Astrocyte of the cerebellum (primary cell): ENCODE results near the gene ACAP1.

Source experiments
- DNase-seq: peaks from one replicate; pipeline ENCODE4 v3.0.0-alpha.2; 2011; ENCODE audit warnings: low read depth
- H3K4me3 ChIP-seq: 2 replicates; pipeline ENCODE4 v1.5.1; 2011; ENCODE audit warnings: mild to moderate bottlenecking, low read depth, low read length, moderate library complexity
- CTCF ChIP-seq: IDR thresholded peaks from 2 replicates; pipeline ENCODE4 v1.5.1; 2012; ENCODE audit warnings: low read length, low read depth, moderate library complexity, mild to moderate bottlenecking; ENCODE audit errors: missing control alignments
- in situ Hi-C: cut with HindIII; loops from 2 replicates; pipeline ENCODE4 v1.10.0; 2017; ENCODE audit warnings: low sequenced_read_pairs

Gene ACAP1

GRCh38 chr17:7324438-7324779 lies 11.9 kb upstream of the ACAP1 start:
- H3K4me3 ChIP-seq = no peak overlapping the region
- no peak for TF ChIP-seq CTCF
- in situ Hi-C loops = no loop called here
- no peak for DNase-seq

GRCh38 chr17:7325031-7325528 lies 11.2 kb upstream of the ACAP1 start:
- in situ Hi-C loops = no loop called here
- no peak overlapping the region for H3K4me3 ChIP-seq
- TF ChIP-seq CTCF = no peak
- DNase-seq = no peak

GRCh38 chr17:7326186-7326585 lies 10.1 kb upstream of the ACAP1 start:
- H3K4me3 ChIP-seq = no peak overlapping the region
- DNase-seq = no peak
- no peak for TF ChIP-seq CTCF
- in situ Hi-C loops = no loop called here

GRCh38 chr17:7327056-7327455 lies 9.3 kb upstream of the ACAP1 start:
- no peak for TF ChIP-seq CTCF
- no peak overlapping the region for H3K4me3 ChIP-seq
- in situ Hi-C loops = no loop called here
- no peak for DNase-seq

GRCh38 chr17:7327501-7327900 lies 8.8 kb upstream of the ACAP1 start:
- no peak for TF ChIP-seq CTCF
- DNase-seq = no peak
- no peak overlapping the region for H3K4me3 ChIP-seq
- in situ Hi-C loops = no loop called here

- H3K4me3 ChIP-seq = peak overlapping the region; percentile 62
- no peak for TF ChIP-seq CTCF
- in situ Hi-C loops = no loop called here
- DNase-seq = no peak
These were observed 8.3 kb upstream of the ACAP1 start for GRCh38 chr17:7328009-7328408.
